Activated T-helper 17 cell treated with anti-CD3 and anti-CD28 coated beads, Interleukin-2, amount 50 U/mL, for 72 hours (primary cell): ENCODE results near the gene DOCK9. TPM values are rescaled to one million over a fixed set of nuclear protein-coding genes. Genes with fewer than 3 reads are reported as not detected.
A peak's percentile ranks its signal among the peaks of the same experiment; 100 is the strongest.

Experiments used
- ATAC-seq: fragments of 150-1000 bp; cut with Tn5 transposase; replicated peaks from 2 replicates; pipeline ENCODE4 v1.10.0; 2021; ENCODE audit warnings: mild to moderate bottlenecking, moderate library complexity
- H3K27ac Mint-ChIP-seq: one replicate; pipeline ENCODE4 v1.8.0; 2022; ENCODE audit warnings: mixed read lengths
- H3K27me3 Mint-ChIP-seq: one replicate; pipeline ENCODE4 v1.8.0; 2022; ENCODE audit warnings: mixed read lengths
- H3K36me3 Mint-ChIP-seq: one replicate; pipeline ENCODE4 v1.8.0; 2022; ENCODE audit warnings: low read depth, mild to moderate bottlenecking, mixed read lengths
- H3K4me1 Mint-ChIP-seq: one replicate; pipeline ENCODE4 v1.8.0; 2022; ENCODE audit warnings: mixed read lengths
- H3K4me3 Mint-ChIP-seq: one replicate; pipeline ENCODE4 v1.8.0; 2022; ENCODE audit warnings: mild to moderate bottlenecking, mixed read lengths
- H3K9me3 Mint-ChIP-seq: one replicate; pipeline ENCODE4 v1.8.0; 2022; ENCODE audit warnings: mixed read lengths
- total RNA-seq, 2 donors: library from RNA; stranded (reverse); gene quantifications; one replicate each; pipeline ENCODE4 v1.2.3, GENCODE V29; 2022

Gene DOCK9
- total RNA-seq, 2 donors from 2014 or later = 50.2 to 70.4 TPM

GRCh38 chr13:98834254-98834960 is 143.5 kb downstream of the DOCK9 start:
- Mint-ChIP-seq H3K36me3 (peaks cover 80% of the 10 kb centered on the region), H3K27ac (no peak overlapping the region), H3K27me3 (no peaks in the 10 kb centered on the region), H3K4me3 (no peak overlapping the region), H3K4me1 (no peaks in the 10 kb centered on the region), H3K9me3 (no peaks in the 10 kb centered on the region)
- no peak for ATAC-seq

- H3K27ac Mint-ChIP-seq = no peak overlapping the region
- peaks cover 81% of the 10 kb centered on the region for H3K36me3 Mint-ChIP-seq
- no peaks in the 10 kb centered on the region for H3K4me1 Mint-ChIP-seq
- H3K9me3 Mint-ChIP-seq = no peaks in the 10 kb centered on the region
- no peaks in the 10 kb centered on the region for H3K27me3 Mint-ChIP-seq
- no peak overlapping the region for H3K4me3 Mint-ChIP-seq
- ATAC-seq = no peak
Measured at GRCh38 chr13:98831236-98831635, 146.6 kb downstream of the DOCK9 start.

- no peak overlapping the region for H3K27ac Mint-ChIP-seq
- no peak overlapping the region for H3K4me3 Mint-ChIP-seq
- H3K27me3 Mint-ChIP-seq = no peaks in the 10 kb centered on the region
- H3K36me3 Mint-ChIP-seq = peaks cover 86% of the 10 kb centered on the region
- peaks cover 4% of the 10 kb centered on the region for H3K4me1 Mint-ChIP-seq
- ATAC-seq = no peak
- no peaks in the 10 kb centered on the region for H3K9me3 Mint-ChIP-seq
Measured at GRCh38 chr13:98829541-98829940, 148.3 kb downstream of the DOCK9 start.

- H3K4me3 Mint-ChIP-seq = no peak overlapping the region
- H3K4me1 Mint-ChIP-seq = peaks cover 4% of the 10 kb centered on the region
- ATAC-seq = no peak
- peaks cover 87% of the 10 kb centered on the region for H3K36me3 Mint-ChIP-seq
- H3K27ac Mint-ChIP-seq = no peak overlapping the region
- H3K27me3 Mint-ChIP-seq = no peaks in the 10 kb centered on the region
- no peaks in the 10 kb centered on the region for H3K9me3 Mint-ChIP-seq
Measured at GRCh38 chr13:98828614-98829013, 149.2 kb downstream of the DOCK9 start.

- no peak for ATAC-seq
- Mint-ChIP-seq H3K27me3 (no peaks in the 10 kb centered on the region), H3K9me3 (no peaks in the 10 kb centered on the region), H3K4me3 (no peak overlapping the region), H3K36me3 (peaks cover 85% of the 10 kb centered on the region), H3K4me1 (peaks cover 4% of the 10 kb centered on the region), H3K27ac (no peak overlapping the region)
Measured at GRCh38 chr13:98827449-98827848, 150.4 kb downstream of the DOCK9 start.

- ATAC-seq = no peak
- H3K4me1 Mint-ChIP-seq = peaks cover 4% of the 10 kb centered on the region
- peaks cover 93% of the 10 kb centered on the region for H3K36me3 Mint-ChIP-seq
- peak overlapping the region; percentile 17 for H3K27ac Mint-ChIP-seq
- H3K4me3 Mint-ChIP-seq = no peak overlapping the region
- H3K9me3 Mint-ChIP-seq = no peaks in the 10 kb centered on the region
- H3K27me3 Mint-ChIP-seq = no peaks in the 10 kb centered on the region
Measured at GRCh38 chr13:98826146-98826545, 151.7 kb downstream of the DOCK9 start.

- Mint-ChIP-seq H3K36me3 (peaks cover 93% of the 10 kb centered on the region), H3K27me3 (no peaks in the 10 kb centered on the region), H3K4me3 (no peak overlapping the region), H3K4me1 (peaks cover 4% of the 10 kb centered on the region), H3K27ac (no peak overlapping the region), H3K9me3 (no peaks in the 10 kb centered on the region)
- no peak for ATAC-seq
Measured at GRCh38 chr13:98825659-98826058, 152.2 kb downstream of the DOCK9 start.

GRCh38 chr13:98824376-98825160 is 153.3 kb downstream of the DOCK9 start:
- H3K27me3 Mint-ChIP-seq = no peaks in the 10 kb centered on the region
- H3K4me3 Mint-ChIP-seq = no peak overlapping the region
- no peak overlapping the region for H3K27ac Mint-ChIP-seq
- ATAC-seq = peak; percentile 31
- H3K36me3 Mint-ChIP-seq = peaks cover 90% of the 10 kb centered on the region
- H3K4me1 Mint-ChIP-seq = peaks cover 4% of the 10 kb centered on the region
- H3K9me3 Mint-ChIP-seq = no peaks in the 10 kb centered on the region

GRCh38 chr13:98823442-98823841 is 154.4 kb downstream of the DOCK9 start:
- Mint-ChIP-seq H3K9me3 (no peaks in the 10 kb centered on the region), H3K36me3 (peaks cover 84% of the 10 kb centered on the region), H3K4me1 (peaks cover 4% of the 10 kb centered on the region), H3K27ac (no peak overlapping the region), H3K4me3 (no peak overlapping the region), H3K27me3 (no peaks in the 10 kb centered on the region)
- no peak for ATAC-seq

- Mint-ChIP-seq H3K36me3 (peaks cover 79% of the 10 kb centered on the region), H3K27me3 (no peaks in the 10 kb centered on the region), H3K4me1 (peaks cover 4% of the 10 kb centered on the region), H3K27ac (no peak overlapping the region), H3K4me3 (no peak overlapping the region), H3K9me3 (no peaks in the 10 kb centered on the region)
- ATAC-seq = no peak
Measured at GRCh38 chr13:98822225-98822606, 155.6 kb downstream of the DOCK9 start.

GRCh38 chr13:98821372-98822224 is 156.3 kb downstream of the DOCK9 start:
- Mint-ChIP-seq H3K4me1 (peaks cover 4% of the 10 kb centered on the region), H3K27ac (no peak overlapping the region), H3K4me3 (no peak overlapping the region), H3K9me3 (no peaks in the 10 kb centered on the region), H3K36me3 (peaks cover 82% of the 10 kb centered on the region), H3K27me3 (no peaks in the 10 kb centered on the region)
- no peak for ATAC-seq

- ATAC-seq = no peak
- Mint-ChIP-seq H3K27ac (no peak overlapping the region), H3K9me3 (no peaks in the 10 kb centered on the region), H3K27me3 (no peaks in the 10 kb centered on the region), H3K4me3 (no peak overlapping the region), H3K36me3 (peaks cover 82% of the 10 kb centered on the region), H3K4me1 (peaks cover 4% of the 10 kb centered on the region)
Measured at GRCh38 chr13:98820744-98821371, 157.0 kb downstream of the DOCK9 start.

- H3K27ac Mint-ChIP-seq = no peak overlapping the region
- H3K9me3 Mint-ChIP-seq = no peaks in the 10 kb centered on the region
- ATAC-seq = no peak
- no peaks in the 10 kb centered on the region for H3K27me3 Mint-ChIP-seq
- H3K4me3 Mint-ChIP-seq = no peak overlapping the region
- H3K4me1 Mint-ChIP-seq = peaks cover 4% of the 10 kb centered on the region
- peaks cover 79% of the 10 kb centered on the region for H3K36me3 Mint-ChIP-seq
Measured at GRCh38 chr13:98820300-98820699, 157.6 kb downstream of the DOCK9 start.

- Mint-ChIP-seq H3K36me3 (peaks cover 71% of the 10 kb centered on the region), H3K4me3 (no peak overlapping the region), H3K27ac (no peak overlapping the region), H3K9me3 (no peaks in the 10 kb centered on the region), H3K27me3 (no peaks in the 10 kb centered on the region), H3K4me1 (no peaks in the 10 kb centered on the region)
- ATAC-seq = no peak
Measured at GRCh38 chr13:98819382-98820010, 158.4 kb downstream of the DOCK9 start.
